Body of pancreas (tissue), 4 donors: Measurements from ENCODE around the gene TTC28.

Experiments used
- POLR2A ChIP-seq, 3 donors: fragments of 450-650 bp; IDR thresholded peaks; one replicate each; pipeline ENCODE4 v1.6.1; 2016; ENCODE audit warnings: antibody characterized with exemption in 3 of 3, mild to moderate bottlenecking in 2 of 3
- TF ChIP-seq, protein P1 (sequence below), 7 experiments: fragments of 450-650 bp in 4 of 7; fragments of 200-600 bp in 3 of 7; sonication (generic) in 3 of 7; IDR thresholded peaks; one replicate each; pipeline ENCODE4 v1.5.1; 2016 to 2019; ENCODE audit warnings: antibody characterized with exemption in 7 of 7

DNA sequence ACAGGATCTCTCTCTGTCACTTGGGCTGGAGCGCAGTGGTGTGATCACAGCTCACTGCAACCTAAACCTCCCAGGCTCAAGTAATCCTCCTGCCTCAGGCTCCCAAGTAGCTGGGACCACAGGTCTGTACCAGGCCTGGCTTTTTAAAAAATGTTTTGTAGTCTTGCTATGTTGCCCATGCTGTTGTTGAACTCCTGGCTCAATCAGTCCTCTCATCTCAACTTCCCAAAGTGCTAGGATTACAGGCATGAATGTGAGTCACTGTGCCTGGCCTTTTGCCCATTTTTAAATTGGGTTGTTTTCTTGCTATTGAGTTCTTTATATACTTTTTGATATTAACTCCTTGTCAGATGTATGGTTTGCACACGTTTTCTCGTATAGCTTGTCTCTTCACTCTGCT, 727.5 kb downstream of the TTC28 start:
- TF ChIP-seq POLR2A (IDR thresholded peaks at IDR 0.05), result no peak
- TF ChIP-seq, protein P1, sequence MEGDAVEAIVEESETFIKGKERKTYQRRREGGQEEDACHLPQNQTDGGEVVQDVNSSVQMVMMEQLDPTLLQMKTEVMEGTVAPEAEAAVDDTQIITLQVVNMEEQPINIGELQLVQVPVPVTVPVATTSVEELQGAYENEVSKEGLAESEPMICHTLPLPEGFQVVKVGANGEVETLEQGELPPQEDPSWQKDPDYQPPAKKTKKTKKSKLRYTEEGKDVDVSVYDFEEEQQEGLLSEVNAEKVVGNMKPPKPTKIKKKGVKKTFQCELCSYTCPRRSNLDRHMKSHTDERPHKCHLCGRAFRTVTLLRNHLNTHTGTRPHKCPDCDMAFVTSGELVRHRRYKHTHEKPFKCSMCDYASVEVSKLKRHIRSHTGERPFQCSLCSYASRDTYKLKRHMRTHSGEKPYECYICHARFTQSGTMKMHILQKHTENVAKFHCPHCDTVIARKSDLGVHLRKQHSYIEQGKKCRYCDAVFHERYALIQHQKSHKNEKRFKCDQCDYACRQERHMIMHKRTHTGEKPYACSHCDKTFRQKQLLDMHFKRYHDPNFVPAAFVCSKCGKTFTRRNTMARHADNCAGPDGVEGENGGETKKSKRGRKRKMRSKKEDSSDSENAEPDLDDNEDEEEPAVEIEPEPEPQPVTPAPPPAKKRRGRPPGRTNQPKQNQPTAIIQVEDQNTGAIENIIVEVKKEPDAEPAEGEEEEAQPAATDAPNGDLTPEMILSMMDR (IDR thresholded peaks at IDR 0.05), result no peak
